Stimulated activated CD8-positive, alpha-beta memory T cell treated with anti-CD3 and anti-CD28 coated beads, Interleukin-4, amount 100 ng/mL, for 48 hours (primary cell): ENCODE results near the gene CKS2.
A peak's percentile ranks its signal among the peaks of the same experiment; 100 is the strongest.
"Not testable (repeated sequence)": the region's sequence is repeated elsewhere in the genome, so short reads cannot be mapped to it uniquely, and the experiment has no call there.

Experiments
- DNase-seq: peaks from one replicate; pipeline ENCODE4 v3.0.0-alpha.2; 2020

Gene CKS2

GRCh38 chr9:89310475-89311345 lies at the start of gene CKS2:
Gene CKS2 (plus strand): TSS chr9:89311195. CDS start chr9:89311293, 98 bp downstream.
- DNase-seq, result peak; percentile 100

- DNase-seq, result no peak
Measured at GRCh38 chr9:89273528-89274279, 37.3 kb upstream of the CKS2 start.

GRCh38 chr9:89274838-89275237 lies 36.2 kb upstream of the CKS2 start:
- peak; percentile 38 for DNase-seq

GRCh38 chr9:89276040-89276439 lies 35.0 kb upstream of the CKS2 start:
- DNase-seq, result not testable (repeated sequence)

- no peak for DNase-seq
Measured at GRCh38 chr9:89277043-89277442, 34.0 kb upstream of the CKS2 start.

GRCh38 chr9:89277454-89277853 lies 33.5 kb upstream of the CKS2 start:
- no peak for DNase-seq

GRCh38 chr9:89278551-89278950 lies 32.4 kb upstream of the CKS2 start:
- no peak for DNase-seq

GRCh38 chr9:89278997-89279739 lies 31.8 kb upstream of the CKS2 start:
- no peak for DNase-seq

- no peak for DNase-seq
Measured at GRCh38 chr9:89281106-89281505, 29.9 kb upstream of the CKS2 start.

GRCh38 chr9:89282248-89282968 lies 28.6 kb upstream of the CKS2 start:
- not testable (repeated sequence) for DNase-seq

- no peak for DNase-seq
Measured at GRCh38 chr9:89284076-89284475, 26.9 kb upstream of the CKS2 start.

- DNase-seq, result no peak
Measured at GRCh38 chr9:89291741-89292140, 19.3 kb upstream of the CKS2 start.

- no peak for DNase-seq
Measured at GRCh38 chr9:89293014-89293413, 18.0 kb upstream of the CKS2 start.

- no peak for DNase-seq
Measured at GRCh38 chr9:89295400-89295799, 15.6 kb upstream of the CKS2 start.

GRCh38 chr9:89301996-89302395 lies 9.0 kb upstream of the CKS2 start:
- not testable (repeated sequence) for DNase-seq

- no peak for DNase-seq
Measured at GRCh38 chr9:89304020-89304833, 6.8 kb upstream of the CKS2 start.

GRCh38 chr9:89304834-89305188 lies 6.2 kb upstream of the CKS2 start:
- no peak for DNase-seq

GRCh38 chr9:89305868-89306267 lies 5.1 kb upstream of the CKS2 start:
- no peak for DNase-seq

GRCh38 chr9:89309166-89309565 lies 1.8 kb upstream of the CKS2 start:
- no peak for DNase-seq

- DNase-seq, result peak; percentile 32
Measured at GRCh38 chr9:89309608-89310474, 1.2 kb upstream of the CKS2 start.
